HepG2 (cell line): Measurements from ENCODE around the gene MTOR. TPM values are rescaled to one million over a fixed set of nuclear protein-coding genes. Genes with fewer than 3 reads are reported as not detected.

ENCODE experiments used
- ATAC-seq: fragments of 200-7000 bp; cut with Tn5 transposase; 3 replicates; pipeline ENCODE4 v1.9.1; 2020; ENCODE audit warnings: mild to moderate bottlenecking, moderate library complexity
- BruUV-seq: library from RNA; stranded (reverse); fragments of 400-500 nt; replicated peaks from 2 replicates; lab custom pipeline; 2021; lab: Mats Ljungman, UMichigan
- CTCF ChIA-PET: fragments of 300-600 bp; formaldehyde crosslinking; extraction: SDS; loops from one replicate; lab custom pipeline; 2021; ENCODE audit warnings: low total read pairs, inconsistent platforms, low intra/inter-chr PET ratio; lab: Yijun Ruan, JAX
- POLR2A ChIA-PET: fragments of 350-600 bp; sonication (Branson Sonifier 250); formaldehyde crosslinking; loops from one replicate; lab custom pipeline; 2020; ENCODE audit warnings: antibody characterized with exemption, inconsistent platforms; lab: Yijun Ruan, JAX
- DNase-seq: peaks from one replicate; pipeline ENCODE4 v3.0.0-alpha.2; 2015; ENCODE audit warnings: low spot score
- FAIRE-seq: peaks from 3 replicates; lab custom pipeline; 2011; peaks lifted over from hg19 to GRCh38; lab: Jason Lieb, UNC
- H2AFZ ChIP-seq: one replicate; pipeline ENCODE4 v1.6.1; 2011; ENCODE audit warnings: low read length, inconsistent platforms
- H3K27ac ChIP-seq: fragments of 300-600 bp; 3 replicates; pipeline ENCODE4 v1.8.0; 2011; ENCODE audit warnings: mixed run types, mild to moderate bottlenecking, mixed read lengths, low read length, inconsistent platforms; ENCODE audit not compliant: insufficient read depth; ENCODE audit errors: extremely low read length
- H3K27me3 ChIP-seq, 2 experiments: fragments of 200-600 bp in 1 of 2; 2 replicates in 1 of 2; 3 replicates in 1 of 2; pipeline versions ENCODE4 v1.6.0 to v1.8.0; 2011; ENCODE audit warnings: low read length in 2 of 2, mild to moderate bottlenecking in 2 of 2, moderate library complexity in 2 of 2, inconsistent platforms in 1 of 2; ENCODE audit not compliant: insufficient read depth in 2 of 2, control insufficient read depth in 1 of 2
- H3K36me3 ChIP-seq, 2 experiments: fragments of 200-600 bp in 1 of 2; replicated peaks in 1 of 2; 2 replicates in 1 of 2; 3 replicates in 1 of 2; pipeline versions ENCODE4 v1.5.1 to v1.8.0; 2011; ENCODE audit warnings: low read length in 2 of 2, inconsistent platforms in 1 of 2; ENCODE audit not compliant: insufficient read depth in 2 of 2, control insufficient read depth in 1 of 2
- H3K4me1 ChIP-seq: 2 replicates; pipeline ENCODE4 v1.5.1; 2012; ENCODE audit warnings: low read length, inconsistent platforms; ENCODE audit not compliant: insufficient read depth
- H3K4me2 ChIP-seq: 2 replicates; pipeline ENCODE4 v1.6.0; 2011; ENCODE audit warnings: low read depth, low read length, inconsistent platforms
- H3K4me3 ChIP-seq, 3 experiments: fragments of 200-600 bp in 1 of 3; sonication (generic), shearing (Covaris generic) in 1 of 3; replicated peaks in 1 of 3; 2 replicates each; pipeline ENCODE4 v1.5.1; 2011 to 2016; ENCODE audit warnings: low read length in 3 of 3, inconsistent platforms in 2 of 3, low read depth in 2 of 3, mild to moderate bottlenecking in 2 of 3, control low read depth in 1 of 3, mixed read lengths in 1 of 3; ENCODE audit not compliant: insufficient read depth in 1 of 3
- H3K79me2 ChIP-seq: one replicate; pipeline ENCODE4 v1.6.1; 2011; ENCODE audit warnings: low read length, inconsistent platforms; ENCODE audit not compliant: insufficient read depth
- H3K9ac ChIP-seq: 2 replicates; pipeline ENCODE4 v1.6.0; 2011; ENCODE audit warnings: mild to moderate bottlenecking, low read depth, low read length, inconsistent platforms; ENCODE audit not compliant: insufficient read depth
- H3K9me3 ChIP-seq: 2 replicates; pipeline ENCODE4 v1.5.1; 2012; ENCODE audit warnings: mild to moderate bottlenecking, low read length
- H4K20me1 ChIP-seq: 2 replicates; pipeline ENCODE4 v1.6.0; 2011; ENCODE audit warnings: inconsistent platforms, mild to moderate bottlenecking, low read length, moderate library complexity; ENCODE audit not compliant: insufficient read depth
- FLYWCH1 ChIP-seq: sonication (generic); formaldehyde crosslinking; IDR thresholded peaks from 2 replicates; pipeline ENCODE4 v1.8.1; 2023; ENCODE audit warnings: mild to moderate bottlenecking, missing genetic modification reagents
- FOXP1 ChIP-seq, 2 experiments: fragments of 450-650 bp in 1 of 2; IDR thresholded peaks; 2 replicates each; pipeline ENCODE4 v1.6.1; 2017 to 2018; ENCODE audit warnings: antibody characterized with exemption in 1 of 2
- MED1 ChIP-seq: sonication (generic); formaldehyde crosslinking; IDR thresholded peaks from 2 replicates; pipeline ENCODE4 v1.4.0; 2020; ENCODE audit warnings: missing genetic modification reagents
- TFDP2 ChIP-seq: sonication (generic); formaldehyde crosslinking; IDR thresholded peaks from 2 replicates; pipeline ENCODE4 v1.4.0; 2020; ENCODE audit warnings: missing genetic modification reagents
- ZFP91 ChIP-seq: sonication (generic); formaldehyde crosslinking; IDR thresholded peaks from 2 replicates; pipeline ENCODE4 v1.9.0; 2022; ENCODE audit warnings: missing genetic modification reagents, mild to moderate bottlenecking, borderline replicate concordance
- ZNF407 ChIP-seq: sonication (generic); formaldehyde crosslinking; IDR thresholded peaks from one replicate; pipeline ENCODE4 v1.5.1; 2020; ENCODE audit warnings: mild to moderate bottlenecking, missing genetic modification reagents; ENCODE audit errors: not compliant biosample characterization
- ZNF510 ChIP-seq: sonication (generic); formaldehyde crosslinking; IDR thresholded peaks from 2 replicates; pipeline ENCODE4 v1.4.0; 2020; ENCODE audit warnings: low read depth, mild to moderate bottlenecking, missing genetic modification reagents
- WGBS: methylation state at CpG from one replicate; pipeline ENCODE4 v1.1.6; 2017; ENCODE audit warnings: low lambda C conversion rate; 5-methylcytosine and 5-hydroxymethylcytosine counted together
- in situ Hi-C: cut with HindIII; loops from 2 replicates; pipeline ENCODE4 v1.10.0; 2017; ENCODE audit warnings: low pct_unique_long_range_greater_than_20kb; ENCODE audit not compliant: extremely low pct_ligation_motif_present
- intact Hi-C: fragments of 100-400 bp; cut with micrococcal nuclease; formaldehyde crosslinking; loops from one replicate; pipeline ENCODE4 v1.10.0; 2022; ENCODE audit not compliant: unreplicated experiment
- polyA plus RNA-seq, 8 experiments: library from polyadenylated mRNA; depleted of rRNA in 3 of 8; stranded (reverse) in 7 of 8; unstranded in 1 of 8; fragments of >200 nt; fragmentation: Illumina TruSeq in 4 of 8; extraction: Trizol in 4 of 8; gene quantifications; 2 replicates each; pipeline versions ENCODE4 v1.2.1 to v1.2.3, GENCODE V29; 2011 to 2016; ENCODE audit warnings: low read depth in 4 of 8, missing spikeins in 1 of 8, mixed read lengths in 1 of 8; ENCODE audit not compliant: insufficient read depth in 1 of 8
- total RNA-seq, 5 experiments: library from RNA; depleted of rRNA; stranded (reverse); fragments of >200 nt; fragmentation: Illumina TruSeq; extraction: Trizol; gene quantifications; 2 replicates each; pipeline ENCODE4 v1.2.3, GENCODE V29; 2016; ENCODE audit warnings: low read depth in 1 of 5

Gene MTOR
- total and polyA plus RNA-seq, 2 of the 13 experiments (the other 11 are each of a cell fraction or from before 2014, with no cell fraction given) = 24.6 to 34.6 TPM

- no peak for TF ChIP-seq FOXP1 (IDR thresholded peaks at IDR 0.05)
- no peak for TF ChIP-seq FOXP1 (CRISPR knock-in tag; IDR thresholded peaks at IDR 0.05)
These were observed 202.2 kb downstream of the MTOR start, which contains the start of gene SRM (continued) for GRCh38 chr1:11059968-11060830.

- FAIRE-seq = no peak
- CTCF ChIA-PET = interaction anchor here (1.5 kb wide), 1 partner anchor 22 kb away, joined by 5 read pairs; no protein-coding TSS in a partner anchor
- intact Hi-C loops = no loop called here
- TF ChIP-seq MED1 (CRISPR knock-in tag) (0 out of 2 replicates have a peak, but pooled peaks have one; percentile 20), ZFP91 (peak; percentile 33; the same call in 1 of the 2 replicates), ZNF407 (CRISPR knock-in tag) (no peak), ZNF510 (CRISPR knock-in tag) (no peak), FLYWCH1 (CRISPR knock-in tag) (no peak), TFDP2 (CRISPR knock-in tag) (0 out of 2 replicates have a peak, but pooled peaks have one; percentile 25)
These were observed 203.0 kb downstream of the MTOR start for GRCh38 chr1:11059155-11059967.

More at GRCh38 chr1:11059155-11059967, 203.0 kb downstream of the MTOR start:
- Histone ChIP-seq H4K20me1 (no peaks in the 10 kb centered on the region), H3K4me2 (peak overlapping the region; percentile 89), H3K36me3 (peaks cover 3 to 33% of the 10 kb centered on the region in 2 experiments; a peak in 4 of 5 replicates), H3K79me2 (peaks cover 16% of the 10 kb centered on the region), H3K9me3 (no peaks in the 10 kb centered on the region), H2AFZ (no peak overlapping the region), H3K27ac (peak overlapping the region; percentile 73), H3K9ac (peak overlapping the region; percentile 91), H3K4me1 (peaks cover 32% of the 10 kb centered on the region), H3K4me3 (peak overlapping the region; percentile 85 to 97 (median 86)), H3K27me3 (no peaks in the 10 kb centered on the region; a peak in 1 of 5 replicates)
- ATAC-seq (peak; percentile 6), DNase-seq (no peak)
- BruUV-seq = no TSS peak
- in situ Hi-C loops = no loop called here
- POLR2A ChIA-PET = interaction anchor here (0.6 to 2.8 kb wide), 7 partner anchors 9 to 208 kb away, joined by 3 to 18 read pairs (median 3); partner anchors contain the start of genes EXOSC10, MASP2, MTOR and TARDBP
- WGBS = no CpG with 5 or more reads among the region's 72 CpGs
